GM12878 (cell line): ENCODE measurements around the gene URB1. TPM values are rescaled to one million over a fixed set of nuclear protein-coding genes. Genes with fewer than 3 reads are reported as not detected.

Experiments used
- ATAC-seq: fragments of 200-7000 bp; cut with Tn5 transposase; 3 replicates; pipeline ENCODE4 v1.9.1; 2020; ENCODE audit warnings: mild to moderate bottlenecking, moderate library complexity
- BruUV-seq: library from RNA; stranded (reverse); fragments of 400-500 nt; replicated peaks from 2 replicates; lab custom pipeline; 2021; lab: Mats Ljungman, UMichigan
- CTCF ChIA-PET: fragments of 300-600 bp; sonication (Branson Sonifier 250); formaldehyde crosslinking; extraction: SDS; loops from one replicate; lab custom pipeline; 2021; ENCODE audit warnings: inconsistent platforms; lab: Yijun Ruan, JAX
- POLR2A ChIA-PET: fragments of 350-600 bp; formaldehyde crosslinking; extraction: SDS; loops from one replicate; lab custom pipeline; 2021; ENCODE audit warnings: inconsistent platforms; lab: Charles Lee
- RAD21 ChIA-PET: fragments of 300-600 bp; sonication (Branson Sonifier 250); formaldehyde crosslinking; loops from one replicate; lab custom pipeline; 2023; ENCODE audit warnings: antibody characterized with exemption; ENCODE audit not compliant: unreplicated experiment; lab: Charles Lee
- SMC1A ChIA-PET: fragments of 300-600 bp; sonication (Branson Sonifier 250); formaldehyde crosslinking; loops from one replicate; lab custom pipeline; 2023; ENCODE audit not compliant: unreplicated experiment, uncharacterized antibody; lab: Charles Lee
- DNase-seq: peaks from one replicate; pipeline ENCODE4 v3.0.0-alpha.2; 2011; ENCODE audit warnings: low read depth, low spot score
- FAIRE-seq: peaks from 3 replicates; lab custom pipeline; 2011; peaks lifted over from hg19 to GRCh38; lab: Jason Lieb, UNC
- H2AFZ ChIP-seq: 2 replicates; pipeline ENCODE4 v1.6.0; 2011; ENCODE audit warnings: low read depth, low read length, control low read depth; ENCODE audit not compliant: control insufficient read depth
- H3K27ac ChIP-seq: 2 replicates; pipeline ENCODE4 v1.5.1; 2011; ENCODE audit warnings: control low read depth; ENCODE audit not compliant: control insufficient read depth, insufficient read depth
- H3K27me3 ChIP-seq, 2 experiments: replicated peaks in 1 of 2; 2 replicates each; pipeline versions ENCODE4 v1.6.0 to v1.6.1; 2011; ENCODE audit warnings: low read length in 1 of 2; ENCODE audit not compliant: control insufficient read depth in 2 of 2, insufficient read depth in 2 of 2
- H3K36me3 ChIP-seq, 2 experiments: 2 replicates each; pipeline ENCODE4 v1.5.1; 2011; ENCODE audit warnings: low read length in 1 of 2; ENCODE audit not compliant: control insufficient read depth in 2 of 2, insufficient read depth in 2 of 2
- H3K4me1 ChIP-seq: 2 replicates; pipeline ENCODE4 v1.6.1; 2011; ENCODE audit warnings: mild to moderate bottlenecking, low read length, moderate library complexity, mixed read lengths; ENCODE audit not compliant: control insufficient read depth, insufficient read depth
- H3K4me2 ChIP-seq: 2 replicates; pipeline ENCODE4 v1.6.0; 2011; ENCODE audit warnings: control low read depth; ENCODE audit not compliant: control insufficient read depth, insufficient read depth
- H3K4me3 ChIP-seq: fragments of 200-600 bp; sonication (generic); 2 replicates; pipeline ENCODE4 v1.5.1; 2016
- H3K79me2 ChIP-seq: 2 replicates; pipeline ENCODE4 v1.6.0; 2011; ENCODE audit warnings: low read length; ENCODE audit not compliant: control insufficient read depth, insufficient read depth
- H3K9ac ChIP-seq: 2 replicates; pipeline ENCODE4 v1.8.0; 2011; ENCODE audit warnings: low read length, control low read depth, mixed read lengths; ENCODE audit not compliant: control insufficient read depth, insufficient read depth
- H3K9me3 ChIP-seq: replicated peaks from 3 replicates; pipeline ENCODE4 v1.5.1; 2011; ENCODE audit warnings: mild to moderate bottlenecking, low read length; ENCODE audit not compliant: control insufficient read depth, insufficient read depth
- H4K20me1 ChIP-seq: 2 replicates; pipeline ENCODE4 v1.6.0; 2011; ENCODE audit not compliant: control insufficient read depth, insufficient read depth
- EZH2 ChIP-seq: IDR thresholded peaks from 2 replicates; pipeline ENCODE4 v1.6.1; 2012; ENCODE audit warnings: low read depth, mild to moderate bottlenecking, control low read depth, inconsistent platforms, low read length, borderline replicate concordance; ENCODE audit not compliant: control insufficient read depth
- HCFC1 ChIP-seq: fragments of 150-350 bp; IDR thresholded peaks from 2 replicates; pipeline ENCODE4 v1.6.1; 2014; ENCODE audit warnings: low read length
- KLF5 ChIP-seq: fragments of 450-650 bp; IDR thresholded peaks from 2 replicates; pipeline ENCODE4 v1.6.1; 2014; ENCODE audit warnings: mild to moderate bottlenecking; ENCODE audit not compliant: partially characterized antibody
- MEF2A ChIP-seq: IDR thresholded peaks from 2 replicates; pipeline ENCODE4 v1.6.1; 2011; ENCODE audit warnings: low read depth, mild to moderate bottlenecking, low read length, moderate library complexity; ENCODE audit not compliant: insufficient read depth
- MEF2B ChIP-seq: fragments of 450-650 bp; IDR thresholded peaks from 2 replicates; pipeline ENCODE4 v1.6.1; 2018; ENCODE audit warnings: mild to moderate bottlenecking, moderate library complexity; ENCODE audit not compliant: partially characterized antibody, poor library complexity, severe bottlenecking
- MTA2 ChIP-seq: fragments of 450-650 bp; IDR thresholded peaks from 2 replicates; pipeline ENCODE4 v1.6.1; 2016; ENCODE audit warnings: low read depth, mild to moderate bottlenecking, moderate library complexity
- NFIC ChIP-seq: IDR thresholded peaks from 2 replicates; pipeline ENCODE4 v1.6.1; 2012; ENCODE audit warnings: low read depth, mild to moderate bottlenecking, inconsistent platforms, low read length, moderate library complexity
- RELA ChIP-seq: fragments of 450-650 bp; IDR thresholded peaks from 2 replicates; pipeline ENCODE4 v1.8.0; 2014; ENCODE audit warnings: borderline replicate concordance; ENCODE audit not compliant: partially characterized antibody
- SMC3 ChIP-seq: IDR thresholded peaks from 2 replicates; pipeline ENCODE4 v1.6.1; 2011; ENCODE audit warnings: low read length, improper control_type of control experiment, borderline replicate concordance
- YBX1 ChIP-seq: fragments of 450-650 bp; IDR thresholded peaks from 2 replicates; pipeline ENCODE4 v1.6.1; 2016; ENCODE audit warnings: antibody characterized with exemption
- ZNF24 ChIP-seq: fragments of 450-650 bp; IDR thresholded peaks from 2 replicates; pipeline ENCODE4 v1.6.1; 2017; ENCODE audit warnings: antibody characterized with exemption, mild to moderate bottlenecking
- WGBS: methylation state at CpG from one replicate; pipeline ENCODE4 v1.1.6; 2016; ENCODE audit warnings: low lambda C conversion rate; ENCODE audit not compliant: insufficient replicate concordance, insufficient coverage; ENCODE audit errors: missing lambda C conversion rate; 5-methylcytosine and 5-hydroxymethylcytosine counted together
- in situ Hi-C: fragments of 300-500 bp; cut with MboI; formaldehyde crosslinking; loops from 9 replicates; pipeline ENCODE4 v1.14.3; 2018; ENCODE audit warnings: mixed read lengths
- intact Hi-C: fragments of 100-400 bp; cut with micrococcal nuclease; formaldehyde crosslinking; loops from one replicate; pipeline ENCODE4 v1.14.2; 2022; ENCODE audit not compliant: unreplicated experiment
- polyA plus RNA-seq, 11 experiments: library from polyadenylated mRNA; depleted of rRNA in 4 of 11; unstranded in 6 of 11; stranded (reverse) in 5 of 11; fragments of >200 nt; fragmentation: Nextera tagmentation in 4 of 11; fragmentation: Illumina TruSeq in 1 of 11; extraction: Ambion mirVana in 4 of 11; extraction: Trizol in 1 of 11; gene quantifications; 1 replicate in 1 of 11; 2 replicates in 10 of 11; pipeline versions ENCODE4 v1.2.1 to v1.2.3, GENCODE V29; 2011 to 2016; ENCODE audit warnings: inconsistent platforms in 2 of 11, missing spikeins in 2 of 11, low read depth in 1 of 11
- total RNA-seq, 4 experiments: library from RNA; depleted of rRNA in 3 of 4; stranded (reverse); fragments of >200 nt in 3 of 4; fragmentation: Illumina TruSeq in 1 of 4; extraction: Trizol in 1 of 4; gene quantifications; 2 replicates each; pipeline versions ENCODE4 v1.2.1 to v1.2.3, GENCODE V29; 2013 to 2021
- TF ChIP-seq, protein P1 (sequence below), 3 experiments: IDR thresholded peaks in 2 of 3; conservative IDR thresholded peaks in 1 of 3; 2 replicates each; pipeline ENCODE4 v1.5.1; 2011; ENCODE audit warnings: low read depth in 3 of 3, low read length in 3 of 3, mild to moderate bottlenecking in 3 of 3, control low read depth in 2 of 3, moderate library complexity in 2 of 3, inconsistent platforms in 1 of 3, mixed read lengths in 1 of 3; ENCODE audit not compliant: control insufficient read depth in 2 of 3, insufficient read depth in 1 of 3; ENCODE audit errors: extremely low read depth in 1 of 3
- TF ChIP-seq, protein P2 (sequence below): fragments of 450-650 bp; IDR thresholded peaks from 2 replicates; pipeline ENCODE4 v1.6.1; 2017; ENCODE audit warnings: low read depth, mild to moderate bottlenecking, moderate library complexity
- TF ChIP-seq, protein P3 (sequence below): fragments of 450-650 bp; conservative IDR thresholded peaks from 2 replicates; pipeline ENCODE4 v1.6.1; 2017; ENCODE audit warnings: mild to moderate bottlenecking, moderate library complexity

The URB1 gene
- total and polyA plus RNA-seq, 10 of the 15 experiments (the other 5 are each of a cell fraction or from before 2014, with no cell fraction given) = 0.56 to 23.2 (median 8.9) TPM

DNA sequence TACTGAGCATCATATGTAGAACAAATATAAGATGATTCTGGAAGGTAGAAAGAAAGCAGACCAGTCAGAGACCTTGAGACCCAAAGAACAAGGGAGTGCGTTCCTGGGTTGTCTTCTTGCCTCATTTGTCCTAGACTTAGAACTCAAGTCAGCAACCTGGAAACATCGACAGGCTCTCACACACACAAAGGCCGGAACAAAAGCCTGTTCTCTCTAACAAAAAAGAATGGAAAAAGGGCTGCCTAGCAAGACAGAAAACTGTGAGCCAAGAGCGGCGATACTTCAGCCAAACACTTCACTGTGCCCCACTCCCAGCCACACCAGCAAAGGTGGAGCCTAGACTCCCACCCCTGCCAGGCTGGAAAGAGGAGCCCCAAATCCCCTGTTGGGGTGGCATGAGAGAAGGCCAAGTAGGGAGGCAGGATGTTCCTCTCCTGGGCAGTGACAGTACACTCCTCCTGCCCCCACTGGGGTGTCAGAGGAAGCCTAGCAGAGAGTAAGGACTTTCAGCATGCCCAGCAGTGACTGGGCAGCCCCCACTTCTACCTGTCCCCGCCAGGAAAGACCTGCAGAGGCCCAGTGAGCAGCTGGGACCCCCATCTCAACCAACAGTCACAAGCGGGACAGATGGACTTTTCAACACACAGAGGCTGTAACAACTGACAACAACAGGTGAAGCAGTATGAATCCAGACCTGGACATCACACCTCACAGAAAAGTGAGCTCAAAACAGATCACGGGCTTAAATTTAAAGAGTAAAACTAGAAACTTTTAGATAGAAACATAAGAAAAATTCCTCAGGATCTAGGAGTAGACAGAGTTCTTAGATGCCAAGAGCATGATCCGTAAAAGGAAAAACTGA lies 61.1 kb downstream of the URB1 start (continued):
- TF ChIP-seq, protein P1, sequence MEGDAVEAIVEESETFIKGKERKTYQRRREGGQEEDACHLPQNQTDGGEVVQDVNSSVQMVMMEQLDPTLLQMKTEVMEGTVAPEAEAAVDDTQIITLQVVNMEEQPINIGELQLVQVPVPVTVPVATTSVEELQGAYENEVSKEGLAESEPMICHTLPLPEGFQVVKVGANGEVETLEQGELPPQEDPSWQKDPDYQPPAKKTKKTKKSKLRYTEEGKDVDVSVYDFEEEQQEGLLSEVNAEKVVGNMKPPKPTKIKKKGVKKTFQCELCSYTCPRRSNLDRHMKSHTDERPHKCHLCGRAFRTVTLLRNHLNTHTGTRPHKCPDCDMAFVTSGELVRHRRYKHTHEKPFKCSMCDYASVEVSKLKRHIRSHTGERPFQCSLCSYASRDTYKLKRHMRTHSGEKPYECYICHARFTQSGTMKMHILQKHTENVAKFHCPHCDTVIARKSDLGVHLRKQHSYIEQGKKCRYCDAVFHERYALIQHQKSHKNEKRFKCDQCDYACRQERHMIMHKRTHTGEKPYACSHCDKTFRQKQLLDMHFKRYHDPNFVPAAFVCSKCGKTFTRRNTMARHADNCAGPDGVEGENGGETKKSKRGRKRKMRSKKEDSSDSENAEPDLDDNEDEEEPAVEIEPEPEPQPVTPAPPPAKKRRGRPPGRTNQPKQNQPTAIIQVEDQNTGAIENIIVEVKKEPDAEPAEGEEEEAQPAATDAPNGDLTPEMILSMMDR (IDR thresholded peaks at IDR 0.05 in 2 of 3, conservative IDR thresholded peaks at IDR 0.05 in 1 of 3; ENCODE audit: control insufficient read depth in 2 of 3, extremely low read depth in 1 of 3, insufficient read depth in 1 of 3, low read depth in 3 of 3, low read length in 3 of 3) = no peak

DNA sequence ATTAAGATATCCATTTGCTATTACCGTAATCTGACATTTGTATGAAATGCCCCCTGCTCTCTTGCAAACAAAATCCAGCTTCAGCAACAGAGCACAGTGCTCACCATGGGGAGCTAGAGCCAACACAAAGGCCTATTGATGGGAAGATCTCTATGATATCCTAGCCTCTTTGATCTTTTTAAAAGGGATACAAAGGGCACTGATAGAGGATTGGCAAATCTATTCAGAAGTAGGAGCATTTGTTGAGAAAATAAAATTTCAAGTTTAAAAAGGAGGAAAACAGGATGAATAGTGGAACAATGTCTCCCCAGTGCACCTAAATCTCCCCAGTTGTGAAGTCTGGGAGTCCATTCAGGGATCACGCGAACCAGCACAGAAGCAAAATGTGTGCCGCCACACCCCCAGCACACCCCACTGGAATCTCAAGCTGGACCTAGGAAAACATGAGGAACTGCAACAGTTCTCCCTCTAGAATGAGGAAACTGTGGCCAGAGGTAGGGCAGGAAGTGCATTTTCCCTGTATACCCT lies 62.0 kb downstream of the URB1 start:
- peaks cover 5% of the 10 kb centered on the region for H3K9me3 ChIP-seq
- no peak for ATAC-seq
- DNase-seq = no peak
- H3K9ac ChIP-seq = no peak overlapping the region
- POLR2A ChIA-PET = interaction anchor here (0.7 kb wide), 1 partner anchor 18 kb away, joined by 4 read pairs; no protein-coding TSS in a partner anchor
- RAD21 ChIA-PET = no interaction called here
- CTCF ChIA-PET = interaction anchor here (0.6 kb wide), 1 partner anchor 1041 kb away, joined by 4 read pairs; no protein-coding TSS in a partner anchor
- H3K27ac ChIP-seq = no peak overlapping the region
- SMC1A ChIA-PET = interaction anchor here (0.7 kb wide), 1 partner anchor 1538 kb away, joined by 3 read pairs; no protein-coding TSS in a partner anchor
- 98% methylated on average over 4 of the region's 4 CpGs for WGBS
- no peak overlapping the region for H3K4me2 ChIP-seq
- no peaks in the 10 kb centered on the region for H3K4me1 ChIP-seq
- no peak for FAIRE-seq
- no peak overlapping the region for H3K4me3 ChIP-seq
- no TSS peak for BruUV-seq
- H3K79me2 ChIP-seq = no peaks in the 10 kb centered on the region
- H2AFZ ChIP-seq = no peak overlapping the region
- peaks cover 28 to 31% of the 10 kb centered on the region in 2 experiments for H3K36me3 ChIP-seq
- intact Hi-C loops = no loop called here
- in situ Hi-C loops = no loop called here
- H4K20me1 ChIP-seq = no peaks in the 10 kb centered on the region
- H3K27me3 ChIP-seq = no peaks in the 10 kb centered on the region
- no peak for TF ChIP-seq RELA
- no peak for TF ChIP-seq EZH2
- TF ChIP-seq MEF2A = no peak
- TF ChIP-seq, protein P2, sequence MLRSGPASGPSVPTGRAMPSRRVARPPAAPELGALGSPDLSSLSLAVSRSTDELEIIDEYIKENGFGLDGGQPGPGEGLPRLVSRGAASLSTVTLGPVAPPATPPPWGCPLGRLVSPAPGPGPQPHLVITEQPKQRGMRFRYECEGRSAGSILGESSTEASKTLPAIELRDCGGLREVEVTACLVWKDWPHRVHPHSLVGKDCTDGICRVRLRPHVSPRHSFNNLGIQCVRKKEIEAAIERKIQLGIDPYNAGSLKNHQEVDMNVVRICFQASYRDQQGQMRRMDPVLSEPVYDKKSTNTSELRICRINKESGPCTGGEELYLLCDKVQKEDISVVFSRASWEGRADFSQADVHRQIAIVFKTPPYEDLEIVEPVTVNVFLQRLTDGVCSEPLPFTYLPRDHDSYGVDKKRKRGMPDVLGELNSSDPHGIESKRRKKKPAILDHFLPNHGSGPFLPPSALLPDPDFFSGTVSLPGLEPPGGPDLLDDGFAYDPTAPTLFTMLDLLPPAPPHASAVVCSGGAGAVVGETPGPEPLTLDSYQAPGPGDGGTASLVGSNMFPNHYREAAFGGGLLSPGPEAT = no peak
- TF ChIP-seq, protein P3, sequence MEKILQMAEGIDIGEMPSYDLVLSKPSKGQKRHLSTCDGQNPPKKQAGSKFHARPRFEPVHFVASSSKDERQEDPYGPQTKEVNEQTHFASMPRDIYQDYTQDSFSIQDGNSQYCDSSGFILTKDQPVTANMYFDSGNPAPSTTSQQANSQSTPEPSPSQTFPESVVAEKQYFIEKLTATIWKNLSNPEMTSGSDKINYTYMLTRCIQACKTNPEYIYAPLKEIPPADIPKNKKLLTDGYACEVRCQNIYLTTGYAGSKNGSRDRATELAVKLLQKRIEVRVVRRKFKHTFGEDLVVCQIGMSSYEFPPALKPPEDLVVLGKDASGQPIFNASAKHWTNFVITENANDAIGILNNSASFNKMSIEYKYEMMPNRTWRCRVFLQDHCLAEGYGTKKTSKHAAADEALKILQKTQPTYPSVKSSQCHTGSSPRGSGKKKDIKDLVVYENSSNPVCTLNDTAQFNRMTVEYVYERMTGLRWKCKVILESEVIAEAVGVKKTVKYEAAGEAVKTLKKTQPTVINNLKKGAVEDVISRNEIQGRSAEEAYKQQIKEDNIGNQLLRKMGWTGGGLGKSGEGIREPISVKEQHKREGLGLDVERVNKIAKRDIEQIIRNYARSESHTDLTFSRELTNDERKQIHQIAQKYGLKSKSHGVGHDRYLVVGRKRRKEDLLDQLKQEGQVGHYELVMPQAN = no peak
- TF ChIP-seq MTA2 = no peak
- no peak for TF ChIP-seq HCFC1
- TF ChIP-seq MEF2B = no peak
- TF ChIP-seq YBX1 = no peak
- no peak for TF ChIP-seq NFIC
- no peak for TF ChIP-seq KLF5
- no peak for TF ChIP-seq SMC3
- no peak for TF ChIP-seq ZNF24
